GM19324 (cell line): ENCODE results near the gene SHC4.
"Not testable (repeated sequence)": the region's sequence is repeated elsewhere in the genome, so short reads cannot be mapped to it uniquely, and the experiment has no call there.

Experiments
- ATAC-seq: cut with Tn5 transposase; IDR thresholded peaks from one replicate; pipeline ENCODE4 v1.9.1; 2021; ENCODE audit warnings: mild to moderate bottlenecking, moderate library complexity; ENCODE audit not compliant: unreplicated experiment, low FRiP score

SHC4 gene

GRCh38 chr15:48970926-48971325 lies 7.2 kb upstream of the SHC4 start:
- not testable (repeated sequence) for ATAC-seq

- ATAC-seq: no peak
Measured at GRCh38 chr15:48968066-48968465, 4.3 kb upstream of the SHC4 start.

DNA sequence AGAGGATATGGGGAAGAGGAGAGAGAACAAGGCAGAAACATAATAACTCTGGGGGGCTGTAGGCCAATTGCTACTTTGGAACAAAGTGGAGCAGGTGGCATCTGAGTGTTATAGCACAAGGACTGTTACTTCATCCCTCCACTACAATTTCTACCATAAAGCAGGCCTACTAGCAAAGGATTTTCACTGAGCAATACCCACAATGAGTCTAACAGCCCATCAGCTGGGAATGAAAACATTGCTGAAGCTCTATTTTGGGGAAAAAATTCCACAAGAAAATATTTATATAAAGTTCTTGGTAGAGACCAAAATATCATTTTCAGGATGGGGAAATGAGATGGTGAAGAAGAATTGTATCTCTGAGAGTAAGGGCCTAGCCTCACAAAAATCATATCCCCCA lies 3.6 kb upstream of the SHC4 start:
- ATAC-seq: no peak

- ATAC-seq: peak; percentile 48
Measured at GRCh38 chr15:48966595-48967301, 3.0 kb upstream of the SHC4 start.

DNA sequence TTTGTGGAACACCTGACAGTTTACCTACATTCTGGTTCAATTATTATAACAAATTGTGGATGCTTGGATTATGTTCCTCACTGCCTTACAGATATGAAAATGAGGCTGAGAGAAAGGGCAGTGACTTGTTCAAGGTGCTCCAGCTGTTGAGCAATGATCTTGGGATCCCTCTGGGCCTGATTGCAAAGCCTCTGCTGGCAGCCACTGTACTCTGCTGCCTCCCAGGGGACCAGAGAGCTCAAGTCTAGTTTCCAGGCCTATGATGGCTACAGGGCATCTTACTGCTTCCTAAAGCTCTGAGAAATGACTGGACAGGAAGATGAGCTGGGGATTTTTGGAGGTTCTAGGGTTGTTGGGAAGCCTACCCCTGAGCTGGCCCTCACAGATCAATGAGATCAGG lies 2.3 kb upstream of the SHC4 start:
- ATAC-seq: no peak

DNA sequence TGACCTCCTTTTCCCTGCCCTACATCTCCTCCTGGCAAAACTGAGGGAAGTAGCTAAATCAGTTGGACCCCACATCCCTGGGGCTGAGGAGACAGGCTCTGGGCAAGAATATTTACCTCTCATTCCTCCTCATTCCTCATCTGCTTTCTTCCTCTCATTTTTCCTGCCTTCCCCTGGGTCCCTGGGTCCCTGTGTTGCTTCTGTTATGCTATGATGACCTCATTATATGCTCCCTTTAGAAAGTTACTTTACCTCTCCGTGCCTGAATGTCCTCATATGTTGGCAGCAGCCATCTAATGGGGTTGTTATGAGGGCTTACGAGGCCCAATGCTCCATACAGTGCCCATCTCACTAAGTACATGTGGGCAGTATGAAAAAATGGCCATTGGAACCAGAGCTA lies 1.2 kb upstream of the SHC4 start:
- ATAC-seq: no peak

- ATAC-seq: no peak
Measured at GRCh38 chr15:48962662-48963523, 826 bp downstream of the SHC4 start.

DNA sequence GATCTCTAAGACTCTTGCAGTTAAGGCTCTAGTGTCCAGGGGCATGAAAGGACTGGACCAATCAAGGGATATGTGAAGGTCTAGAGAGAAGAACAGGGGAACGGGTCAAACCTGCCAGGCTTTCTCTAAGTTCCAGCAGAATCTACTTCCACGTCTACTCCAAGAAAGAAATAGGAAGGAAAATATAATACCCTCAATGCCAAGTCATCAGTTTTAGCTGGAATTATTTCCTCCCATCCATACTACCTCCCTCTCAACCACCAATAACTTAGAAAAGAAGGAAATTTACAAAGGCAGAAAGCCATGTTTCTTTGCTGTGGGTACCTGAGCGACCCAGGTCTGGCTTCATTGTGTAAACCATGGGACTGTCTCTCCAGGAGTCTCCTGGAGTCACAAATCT lies 7.8 kb downstream of the SHC4 start:
- ATAC-seq: no peak

GRCh38 chr15:48955370-48955769 lies 8.3 kb downstream of the SHC4 start:
- ATAC-seq: no peak

GRCh38 chr15:48954538-48954937 lies 9.2 kb downstream of the SHC4 start:
- ATAC-seq: no peak

DNA sequence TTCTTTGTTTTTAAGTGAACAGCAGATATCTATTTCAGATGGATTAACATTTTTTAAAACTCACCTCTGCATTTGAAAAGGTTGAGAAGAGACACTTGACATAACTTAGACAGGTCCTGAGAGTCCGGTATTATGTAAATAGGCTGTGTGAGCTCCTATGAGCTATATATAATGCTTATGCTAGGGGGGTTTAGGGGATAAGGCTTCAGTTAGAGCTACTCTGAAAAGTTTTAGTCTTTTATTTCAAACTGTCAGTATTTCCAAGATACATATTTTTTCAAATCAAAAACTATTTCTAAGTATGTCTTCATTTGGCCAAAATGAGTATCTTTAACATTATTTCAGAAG lies 16.9 kb downstream of the SHC4 start:
- no peak for ATAC-seq

DNA sequence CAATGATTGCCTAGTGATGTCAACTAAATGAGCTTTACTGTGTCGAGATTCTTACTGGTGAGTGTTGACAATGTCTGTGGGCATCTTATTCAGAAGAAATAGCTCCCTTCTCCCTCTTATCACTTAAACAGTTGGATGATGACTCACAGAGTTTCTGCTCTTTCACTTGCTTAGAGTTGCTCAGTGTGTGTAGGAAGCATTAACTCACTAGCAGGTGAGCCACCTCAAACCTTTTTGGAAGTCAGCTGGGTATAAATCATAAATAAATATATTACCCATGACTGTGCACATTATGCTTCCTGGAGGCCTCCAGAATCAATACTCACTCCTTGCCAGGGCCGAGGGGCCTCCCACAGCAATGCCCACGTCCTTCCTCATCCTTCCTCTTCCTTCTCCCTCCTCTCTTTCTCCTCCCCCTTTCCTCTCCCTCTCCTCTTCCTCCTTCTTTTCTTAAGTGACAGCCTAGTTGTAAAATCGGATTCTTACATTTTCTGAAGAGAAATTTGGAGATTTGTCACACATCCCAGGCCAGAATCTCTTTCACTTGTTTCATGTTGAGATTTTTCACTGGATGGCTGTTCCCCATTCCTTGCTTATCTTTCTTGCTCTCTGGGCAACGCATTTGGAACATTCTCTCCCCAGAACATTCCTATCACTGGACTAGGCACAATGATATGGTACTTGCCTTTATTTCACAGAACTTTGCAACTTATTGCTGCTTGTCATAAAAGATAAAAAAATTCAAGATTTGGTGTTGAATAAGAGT lies 17.5 kb downstream of the SHC4 start:
- no peak for ATAC-seq

GRCh38 chr15:48945386-48945785 lies 18.3 kb downstream of the SHC4 start:
- no peak for ATAC-seq

- no peak for ATAC-seq
Measured at GRCh38 chr15:48941904-48942303, 21.8 kb downstream of the SHC4 start.

GRCh38 chr15:48940508-48940907 lies 23.2 kb downstream of the SHC4 start:
- peak; percentile 76 for ATAC-seq

DNA sequence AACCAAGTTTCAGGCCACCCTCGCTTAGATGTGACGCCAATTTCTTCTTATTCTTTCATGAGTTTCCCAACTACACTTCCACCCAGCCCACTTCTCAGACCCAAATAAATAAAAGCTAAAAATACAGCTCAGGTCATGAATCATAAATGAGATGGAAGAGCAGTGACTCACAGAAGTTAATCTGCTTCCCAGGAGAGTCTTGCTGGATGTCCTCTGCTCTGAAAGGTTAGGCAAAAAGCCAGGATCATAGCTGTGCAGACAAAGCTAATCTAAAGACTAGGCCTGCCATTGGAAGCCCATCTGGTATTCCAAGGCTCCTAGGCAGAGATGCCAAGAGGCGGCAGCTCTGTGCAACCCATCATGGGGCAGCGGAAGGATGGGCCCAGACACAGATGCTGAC lies 24.1 kb downstream of the SHC4 start:
- no peak for ATAC-seq

DNA sequence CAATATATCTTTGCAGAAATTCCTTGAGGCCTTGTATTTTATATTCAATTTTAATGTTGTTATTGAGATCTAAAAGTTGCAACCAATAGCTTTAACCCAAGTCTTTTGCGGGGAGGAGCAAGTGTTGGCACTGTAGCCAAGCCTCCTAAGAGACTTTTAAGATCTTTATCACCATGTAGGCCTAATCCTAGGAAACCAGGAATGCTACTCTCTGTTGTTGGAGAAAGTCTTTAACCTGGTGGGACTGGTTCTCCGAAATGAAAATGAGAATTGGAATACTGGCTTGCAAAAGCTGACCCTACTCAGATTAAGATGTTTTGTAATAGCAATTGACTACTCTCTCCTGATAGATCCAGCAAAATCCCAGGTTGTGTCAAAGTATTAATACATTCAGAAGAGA lies 25.8 kb downstream of the SHC4 start:
- ATAC-seq: no peak

DNA sequence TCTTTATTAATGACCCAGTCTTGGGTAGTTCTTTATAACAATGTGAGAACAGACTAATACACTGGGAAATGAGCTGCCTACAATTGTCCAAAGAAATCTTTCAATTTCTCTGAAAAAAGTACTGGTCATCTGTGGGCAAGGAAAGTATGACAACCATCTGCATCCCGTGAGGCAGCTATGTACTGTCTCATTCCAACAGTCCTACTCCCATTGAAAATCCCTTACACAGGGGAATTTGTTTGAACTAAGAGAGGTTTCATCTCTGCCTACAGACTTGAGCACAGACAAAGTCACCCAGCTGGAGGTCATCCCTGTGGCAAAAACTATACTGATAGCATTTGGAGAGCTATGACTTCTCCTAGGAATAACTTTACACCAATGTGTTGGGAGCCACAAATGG lies 27.1 kb downstream of the SHC4 start:
- no peak for ATAC-seq

GRCh38 chr15:48935236-48935635 lies 28.5 kb downstream of the SHC4 start:
- ATAC-seq: no peak

DNA sequence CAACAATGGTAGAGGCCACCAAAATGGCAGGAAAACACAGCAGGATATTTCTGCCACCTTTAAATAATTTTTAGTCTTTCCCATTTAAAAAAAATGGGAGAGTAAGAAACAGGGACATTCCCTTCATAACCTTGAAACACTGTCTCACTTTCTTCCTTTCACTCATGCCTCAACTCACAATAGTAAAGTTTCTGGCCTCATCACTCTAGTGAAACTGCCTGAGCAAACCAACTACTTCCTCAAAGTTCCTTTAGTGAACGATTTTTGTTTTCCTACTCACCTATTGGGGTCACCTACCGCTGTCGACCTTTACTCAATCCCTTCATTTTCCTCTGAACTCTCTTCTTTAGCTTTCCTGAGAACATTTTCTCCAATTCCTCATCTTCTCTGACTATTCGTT lies 33.0 kb downstream of the SHC4 start:
- no peak for ATAC-seq

DNA sequence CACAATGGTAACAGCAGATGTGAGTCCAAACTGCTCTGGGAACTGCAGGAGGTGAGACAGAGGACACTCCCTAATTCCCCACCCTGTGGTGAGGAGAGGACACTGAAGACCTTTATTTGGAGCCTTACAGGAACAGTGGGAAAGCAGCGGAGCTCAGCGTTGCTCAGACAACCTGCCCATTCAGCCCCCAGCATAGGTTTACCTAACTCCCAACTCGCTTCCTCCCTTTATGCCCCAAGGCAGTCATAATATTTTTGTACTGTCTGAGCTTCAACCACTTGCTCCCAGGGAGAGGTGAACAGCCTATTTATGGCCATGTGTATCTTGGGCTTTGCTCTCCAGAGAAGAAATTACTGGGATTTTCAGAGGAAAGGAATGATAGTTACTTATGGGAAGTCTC lies 34.1 kb downstream of the SHC4 start:
- ATAC-seq: no peak
